ENCODE results near the gene DDX59. TPM values are rescaled to one million over a fixed set of nuclear protein-coding genes. Genes with fewer than 3 reads are reported as not detected.
A peak's percentile ranks its signal among the peaks of the same experiment; 100 is the strongest.

DDX59 gene
- total and polyA plus RNA-seq, 2 experiments from 2014 or later = 13.6 to 19.9 TPM

DNA sequence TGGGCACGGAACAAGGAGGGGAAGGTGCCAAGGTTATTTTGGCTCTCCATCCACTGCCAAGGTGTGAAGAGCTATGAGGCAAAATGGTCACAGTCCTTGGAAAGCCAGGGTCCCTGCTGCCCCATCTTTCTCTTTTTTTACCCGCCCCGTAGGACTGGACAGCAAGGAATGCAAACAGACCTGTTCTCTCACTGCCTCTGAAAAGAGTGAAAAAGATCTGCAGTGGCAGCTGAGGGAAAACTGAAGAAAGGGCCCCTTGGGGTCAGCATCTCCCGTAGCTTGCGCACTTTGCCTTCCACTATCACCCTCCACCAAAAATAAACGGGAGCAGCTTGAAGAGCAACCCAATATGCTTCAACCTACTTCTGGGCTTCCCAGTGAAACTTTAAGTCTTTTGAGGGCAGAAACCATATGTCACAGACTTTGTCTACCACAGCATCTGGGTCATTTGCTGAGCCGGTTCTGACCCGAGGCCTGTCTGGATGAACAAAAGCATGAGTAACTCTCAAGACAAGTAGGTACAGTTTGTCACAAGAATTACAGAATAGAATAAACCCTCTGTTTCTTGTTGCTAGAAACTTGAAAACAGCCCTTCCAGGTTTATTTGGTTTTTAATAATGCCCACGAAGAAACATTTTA lies 39.7 kb downstream of the DDX59 start:
- H3K4me3 ChIP-seq = no peak overlapping the region
- H3K27ac ChIP-seq = no peak overlapping the region
- no peak overlapping the region for H3K4me2 ChIP-seq
- H3K9me3 ChIP-seq (ENCODE audit: low read depth) = no peaks in the 10 kb centered on the region
- no peaks in the 10 kb centered on the region for H3K36me3 ChIP-seq (replicated peaks; ENCODE audit: insufficient read depth, low read depth)
- no peaks in the 10 kb centered on the region for H3K4me1 ChIP-seq (ENCODE audit: insufficient read depth)
- no peaks in the 10 kb centered on the region for H4K20me1 ChIP-seq (ENCODE audit: insufficient read depth, poor library complexity, severe bottlenecking)
- TF ChIP-seq EZH2phosphoT487 (IDR thresholded peaks at IDR 0.05; ENCODE audit: low read depth, severe bottlenecking, unreplicated experiment) (no peak), EZH2 (IDR thresholded peaks at IDR 0.05; ENCODE audit: borderline replicate concordance) (no peak)
- TF ChIP-seq, protein P1, sequence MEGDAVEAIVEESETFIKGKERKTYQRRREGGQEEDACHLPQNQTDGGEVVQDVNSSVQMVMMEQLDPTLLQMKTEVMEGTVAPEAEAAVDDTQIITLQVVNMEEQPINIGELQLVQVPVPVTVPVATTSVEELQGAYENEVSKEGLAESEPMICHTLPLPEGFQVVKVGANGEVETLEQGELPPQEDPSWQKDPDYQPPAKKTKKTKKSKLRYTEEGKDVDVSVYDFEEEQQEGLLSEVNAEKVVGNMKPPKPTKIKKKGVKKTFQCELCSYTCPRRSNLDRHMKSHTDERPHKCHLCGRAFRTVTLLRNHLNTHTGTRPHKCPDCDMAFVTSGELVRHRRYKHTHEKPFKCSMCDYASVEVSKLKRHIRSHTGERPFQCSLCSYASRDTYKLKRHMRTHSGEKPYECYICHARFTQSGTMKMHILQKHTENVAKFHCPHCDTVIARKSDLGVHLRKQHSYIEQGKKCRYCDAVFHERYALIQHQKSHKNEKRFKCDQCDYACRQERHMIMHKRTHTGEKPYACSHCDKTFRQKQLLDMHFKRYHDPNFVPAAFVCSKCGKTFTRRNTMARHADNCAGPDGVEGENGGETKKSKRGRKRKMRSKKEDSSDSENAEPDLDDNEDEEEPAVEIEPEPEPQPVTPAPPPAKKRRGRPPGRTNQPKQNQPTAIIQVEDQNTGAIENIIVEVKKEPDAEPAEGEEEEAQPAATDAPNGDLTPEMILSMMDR (IDR thresholded peaks at IDR 0.05; ENCODE audit: poor library complexity) = no peak
- 72% methylated on average over 9 of the region's 9 CpGs for WGBS (ENCODE audit: low lambda C conversion rate, missing lambda C conversion rate)
- H3K27me3 ChIP-seq = no peaks in the 10 kb centered on the region
- peak; percentile 16 for DNase-seq (ENCODE audit: low spot score)
- no peaks in the 10 kb centered on the region for H3K9me2 ChIP-seq (replicated peaks; ENCODE audit: insufficient read depth)
- H2AFZ ChIP-seq = no peak overlapping the region
- no peaks in the 10 kb centered on the region for H3K79me2 ChIP-seq

DNA sequence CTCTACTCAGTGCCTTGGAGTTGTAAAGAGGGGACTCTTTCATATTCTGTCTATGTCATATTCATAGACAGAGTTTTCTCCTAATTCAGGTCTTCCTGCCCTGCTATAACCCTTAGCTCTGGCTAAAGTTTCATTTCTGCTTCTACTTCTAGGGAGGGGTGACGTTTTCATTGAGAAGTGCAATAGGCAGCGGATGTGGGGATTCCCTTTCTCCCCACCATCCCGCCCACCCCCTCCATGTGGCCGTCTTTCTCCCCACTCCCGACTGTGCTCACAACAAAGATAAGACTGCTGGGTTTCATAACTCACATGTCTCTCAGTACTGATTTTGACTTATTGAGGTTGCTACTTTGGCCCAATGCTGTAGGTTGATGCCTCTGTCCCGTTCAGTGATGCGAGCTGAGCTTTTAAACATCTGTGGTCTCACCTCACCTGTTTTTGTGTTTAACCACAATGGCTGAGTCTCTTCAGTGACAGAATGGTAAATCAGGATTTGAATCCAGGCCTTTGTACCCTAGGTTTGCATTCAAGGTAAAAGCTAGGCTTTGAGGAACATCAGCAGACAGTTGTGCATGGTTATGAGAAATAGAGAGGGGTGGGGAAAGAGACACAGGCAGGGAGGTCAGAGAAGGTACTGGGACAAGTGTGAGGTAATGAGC lies 41.4 kb downstream of the DDX59 start:
- no peak overlapping the region for H3K4me2 ChIP-seq
- H3K9me3 ChIP-seq (ENCODE audit: low read depth) = no peaks in the 10 kb centered on the region
- no peaks in the 10 kb centered on the region for H3K9me2 ChIP-seq (replicated peaks; ENCODE audit: insufficient read depth)
- H3K79me2 ChIP-seq = no peaks in the 10 kb centered on the region
- H3K27ac ChIP-seq = no peak overlapping the region
- H3K36me3 ChIP-seq (replicated peaks; ENCODE audit: insufficient read depth, low read depth) = no peaks in the 10 kb centered on the region
- no peaks in the 10 kb centered on the region for H4K20me1 ChIP-seq (ENCODE audit: insufficient read depth, poor library complexity, severe bottlenecking)
- no peak for DNase-seq (ENCODE audit: low spot score)
- no peaks in the 10 kb centered on the region for H3K4me1 ChIP-seq (ENCODE audit: insufficient read depth)
- H3K27me3 ChIP-seq = no peaks in the 10 kb centered on the region
- H2AFZ ChIP-seq = no peak overlapping the region
- WGBS (ENCODE audit: low lambda C conversion rate, missing lambda C conversion rate) = 74% methylated on average over 6 of the region's 7 CpGs
- H3K4me3 ChIP-seq = no peak overlapping the region
- TF ChIP-seq EZH2 (IDR thresholded peaks at IDR 0.05; ENCODE audit: borderline replicate concordance) = no peak
- TF ChIP-seq, protein P1 (IDR thresholded peaks at IDR 0.05; ENCODE audit: poor library complexity) = no peak
- TF ChIP-seq EZH2phosphoT487 (IDR thresholded peaks at IDR 0.05; ENCODE audit: low read depth, severe bottlenecking, unreplicated experiment) = no peak

DNA sequence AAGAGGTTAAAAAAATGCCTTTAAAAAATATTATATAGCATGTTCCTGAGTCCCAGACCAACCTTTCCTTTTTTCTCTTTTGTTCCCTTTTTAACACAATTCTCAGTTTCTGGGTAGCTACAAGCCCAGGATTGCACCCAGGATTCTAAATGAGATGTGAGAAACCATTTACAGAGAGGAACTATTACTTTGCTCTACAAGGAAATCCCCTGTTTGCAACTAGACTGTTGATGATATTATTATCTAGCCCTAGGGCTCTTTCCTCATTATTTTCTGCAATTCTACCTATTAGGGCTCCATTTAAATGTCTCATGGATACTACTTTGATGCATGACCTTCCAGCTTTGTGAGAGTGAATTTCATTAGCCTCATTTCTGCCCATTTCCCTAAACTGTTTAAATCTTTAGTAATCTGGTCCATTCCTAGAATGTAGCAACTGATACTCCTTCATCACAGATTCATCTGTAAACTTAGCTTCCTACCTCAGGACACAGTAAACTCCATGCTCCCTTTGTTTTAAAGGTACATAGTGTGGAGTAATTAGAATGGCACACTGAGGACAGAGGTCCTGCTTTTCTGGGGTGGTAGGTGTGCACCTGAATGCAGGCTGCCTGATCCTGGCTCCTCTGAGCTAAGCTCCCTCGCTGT lies 42.0 kb downstream of the DDX59 start:
- no peak for TF ChIP-seq EZH2phosphoT487 (IDR thresholded peaks at IDR 0.05; ENCODE audit: low read depth, severe bottlenecking, unreplicated experiment)
- TF ChIP-seq EZH2 (IDR thresholded peaks at IDR 0.05; ENCODE audit: borderline replicate concordance) = no peak
- TF ChIP-seq, protein P1 (IDR thresholded peaks at IDR 0.05; ENCODE audit: poor library complexity) = no peak
- Histone ChIP-seq H3K27ac (no peak overlapping the region), H3K4me3 (no peak overlapping the region), H2AFZ (no peak overlapping the region), H3K4me1 (ENCODE audit: insufficient read depth) (no peaks in the 10 kb centered on the region), H3K79me2 (no peaks in the 10 kb centered on the region), H3K9me3 (ENCODE audit: low read depth) (no peaks in the 10 kb centered on the region), H4K20me1 (ENCODE audit: insufficient read depth, poor library complexity, severe bottlenecking) (no peaks in the 10 kb centered on the region), H3K36me3 (replicated peaks; ENCODE audit: insufficient read depth, low read depth) (no peaks in the 10 kb centered on the region), H3K4me2 (no peak overlapping the region), H3K9me2 (replicated peaks; ENCODE audit: insufficient read depth) (no peaks in the 10 kb centered on the region), H3K27me3 (no peaks in the 10 kb centered on the region)
- WGBS (ENCODE audit: low lambda C conversion rate, missing lambda C conversion rate) = 84% methylated on average over 1 of the region's 1 CpG
- no peak for DNase-seq (ENCODE audit: low spot score)
